Measurements from ENCODE around the gene SRPK1. TPM values are rescaled to one million over a fixed set of nuclear protein-coding genes. Genes with fewer than 3 reads are reported as not detected.

Gene SRPK1
- total RNA-seq, 2 donors from 2014 or later: 86.2 to 98.5 TPM

- no peaks in the 10 kb centered on the region for H3K9me3 ChIP-seq (ENCODE audit: control insufficient read depth, low read length)
- H3K9me3 Mint-ChIP-seq: no peaks in the 10 kb centered on the region
- H3K4me1 ChIP-seq (ENCODE audit: control insufficient read depth, insufficient read depth, low read length): no peaks in the 10 kb centered on the region
- WGBS, 2 experiments (ENCODE audit: insufficient coverage in 1 of 2, insufficient read length in 1 of 2): 95 to 97% methylated on average over 3 to 4 of the region's 4 CpGs
- H3K9ac ChIP-seq (ENCODE audit: extremely low read depth, low read length, poor library complexity, severe bottlenecking): no peak overlapping the region
- peaks cover 2% of the 10 kb centered on the region for H3K27me3 Mint-ChIP-seq (ENCODE audit: insufficient read depth)
- TF ChIP-seq CTCF (conservative IDR thresholded peaks at IDR 0.05): no peak
- H3K27ac Mint-ChIP-seq: no peak overlapping the region
- H3K36me3 ChIP-seq (ENCODE audit: control insufficient read depth, insufficient read depth, low read length): no peaks in the 10 kb centered on the region
- no peak overlapping the region for H3K4me3 ChIP-seq (ENCODE audit: low read length)
- peaks cover 6% of the 10 kb centered on the region for H3K4me1 Mint-ChIP-seq
- no peak overlapping the region for H3K27ac ChIP-seq (ENCODE audit: low read depth, low read length)
- no peaks in the 10 kb centered on the region for H3K36me3 Mint-ChIP-seq (ENCODE audit: low read depth)
- H3K27me3 ChIP-seq (ENCODE audit: control insufficient read depth, insufficient read depth, low read length, poor library complexity, severe bottlenecking): no peaks in the 10 kb centered on the region
- DNase-seq: no peak
- no peak overlapping the region for H3K4me3 Mint-ChIP-seq
These were observed 47.9 kb upstream of the SRPK1 start for GRCh38 chr6:35968821-35969220.

GRCh38 chr6:35967076-35967774 is 46.3 kb upstream of the SRPK1 start:
- no peak for DNase-seq
- Mint-ChIP-seq H3K4me3 (no peak overlapping the region), H3K27ac (no peak overlapping the region), H3K9me3 (no peaks in the 10 kb centered on the region), H3K36me3 (ENCODE audit: low read depth) (no peaks in the 10 kb centered on the region), H3K4me1 (peaks cover 20% of the 10 kb centered on the region), H3K27me3 (ENCODE audit: insufficient read depth) (peaks cover 2% of the 10 kb centered on the region)
- Histone ChIP-seq H3K9me3 (ENCODE audit: control insufficient read depth, low read length) (no peaks in the 10 kb centered on the region), H3K27me3 (ENCODE audit: control insufficient read depth, insufficient read depth, low read length, poor library complexity, severe bottlenecking) (no peaks in the 10 kb centered on the region), H3K36me3 (ENCODE audit: control insufficient read depth, insufficient read depth, low read length) (no peaks in the 10 kb centered on the region), H3K4me3 (ENCODE audit: low read length) (no peak overlapping the region), H3K27ac (ENCODE audit: low read depth, low read length) (no peak overlapping the region), H3K9ac (ENCODE audit: extremely low read depth, low read length, poor library complexity, severe bottlenecking) (no peak overlapping the region), H3K4me1 (ENCODE audit: control insufficient read depth, insufficient read depth, low read length) (no peaks in the 10 kb centered on the region)
- no peak for TF ChIP-seq CTCF (conservative IDR thresholded peaks at IDR 0.05)
- 86% methylated on average over 4 of the region's 4 CpGs; no CpG with 5 or more reads in 1 of the 2 experiments for WGBS, 2 experiments (ENCODE audit: insufficient coverage in 1 of 2, insufficient read length in 1 of 2)

DNA sequence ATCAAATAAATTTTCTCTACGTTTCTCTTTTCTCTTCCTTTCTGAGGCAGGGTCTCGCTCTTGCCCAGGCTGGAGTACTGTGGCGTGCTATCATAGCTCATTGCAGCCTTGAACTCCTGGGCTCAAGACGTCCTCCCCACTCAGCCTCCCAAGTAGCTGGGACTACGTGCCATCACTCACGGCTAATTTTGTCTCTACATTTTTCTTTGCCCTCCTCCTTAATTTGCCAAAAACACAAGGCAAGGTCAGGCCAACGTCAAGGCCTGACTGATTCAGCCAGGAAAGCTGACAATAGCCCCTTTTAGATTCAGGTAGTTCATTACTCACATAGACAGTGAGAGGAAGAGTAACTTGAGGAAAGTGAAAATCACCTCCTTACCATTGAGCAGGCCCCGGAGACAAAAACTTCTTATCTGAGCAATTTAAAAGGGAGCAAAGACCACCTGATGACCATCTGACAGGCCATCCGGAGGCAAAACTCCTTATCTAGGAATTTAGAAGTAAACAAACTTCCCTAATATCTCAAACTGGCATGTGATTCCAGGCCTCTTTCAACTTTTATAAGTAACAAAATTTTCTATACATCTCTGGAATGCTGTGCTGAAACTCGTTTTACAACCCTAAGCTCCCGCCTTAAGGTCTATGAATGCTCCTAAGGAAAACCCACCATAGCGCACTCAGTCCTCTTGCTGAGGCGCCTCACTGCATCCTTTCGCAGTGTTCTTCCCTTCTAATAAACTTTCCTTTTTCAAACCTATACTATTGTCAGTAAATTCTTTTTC is 42.1 kb upstream of the SRPK1 start:
- WGBS, 2 experiments (ENCODE audit: insufficient coverage in 1 of 2, insufficient read length in 1 of 2): 77 to 82% methylated on average over 14 of the region's 14 CpGs
- H3K4me1 ChIP-seq (ENCODE audit: control insufficient read depth, insufficient read depth, low read length): no peaks in the 10 kb centered on the region

More for the DNA sequence above, 42.1 kb upstream of the SRPK1 start:
- Mint-ChIP-seq H3K4me3 (no peak overlapping the region), H3K9me3 (no peaks in the 10 kb centered on the region), H3K36me3 (ENCODE audit: low read depth) (no peaks in the 10 kb centered on the region), H3K27ac (no peak overlapping the region), H3K27me3 (ENCODE audit: insufficient read depth) (peaks cover 6% of the 10 kb centered on the region), H3K4me1 (peaks cover 22% of the 10 kb centered on the region)
- no peak for TF ChIP-seq CTCF (conservative IDR thresholded peaks at IDR 0.05)
- H3K27me3 ChIP-seq (ENCODE audit: control insufficient read depth, insufficient read depth, low read length, poor library complexity, severe bottlenecking): no peaks in the 10 kb centered on the region
- DNase-seq: no peak
- H3K9ac ChIP-seq (ENCODE audit: extremely low read depth, low read length, poor library complexity, severe bottlenecking): no peak overlapping the region
- H3K9me3 ChIP-seq (ENCODE audit: control insufficient read depth, low read length): no peaks in the 10 kb centered on the region
- no peak overlapping the region for H3K4me3 ChIP-seq (ENCODE audit: low read length)
- H3K27ac ChIP-seq (ENCODE audit: low read depth, low read length): no peak overlapping the region
- H3K36me3 ChIP-seq (ENCODE audit: control insufficient read depth, insufficient read depth, low read length): no peaks in the 10 kb centered on the region
